Right lobe of liver (tissue), 6 donors: ENCODE results near the gene SPNS1. TPM values are rescaled to one million over a fixed set of nuclear protein-coding genes. Genes with fewer than 3 reads are reported as not detected.

ENCODE experiments used
- ATAC-seq, 4 donors: fragments of 200-7000 bp; cut with Tn5 transposase; one replicate each; pipeline ENCODE4 v1.9.1; 2020; ENCODE audit warnings: mild to moderate bottlenecking in 4 of 4, moderate library complexity in 4 of 4
- DNase-seq, 3 donors: peaks; one replicate each; pipeline ENCODE4 v3.0.0-alpha.2; 2020
- H3K27ac ChIP-seq, 3 donors: fragments of 200-600 bp; one replicate each; pipeline ENCODE4 v1.8.0; 2022
- H3K27me3 ChIP-seq, 2 donors: fragments of 200-600 bp; one replicate each; pipeline ENCODE4 v1.8.0; 2022
- H3K36me3 ChIP-seq, 4 donors: fragments of 200-600 bp; sonication (generic) in 1 of 4; one replicate each; pipeline versions ENCODE4 v1.5.1 to v1.8.0; 2017 to 2022; ENCODE audit warnings: control low read depth in 1 of 4
- H3K4me1 ChIP-seq, 4 donors: fragments of 200-600 bp; sonication (generic) in 1 of 4; one replicate each; pipeline versions ENCODE4 v1.5.1 to v1.8.0; 2017 to 2022; ENCODE audit warnings: control low read depth in 1 of 4
- H3K4me3 ChIP-seq, 3 donors: fragments of 200-600 bp; one replicate each; pipeline ENCODE4 v1.8.0; 2022
- H3K9me3 ChIP-seq, 4 donors: fragments of 200-600 bp; sonication (generic) in 1 of 4; one replicate each; pipeline versions ENCODE4 v1.5.1 to v1.8.0; 2017 to 2022; ENCODE audit warnings: control low read depth in 1 of 4
- CTCF ChIP-seq, 4 donors: fragments of 200-600 bp in 3 of 4; fragments of 450-650 bp in 1 of 4; IDR thresholded peaks; one replicate each; pipeline versions ENCODE4 v1.5.1 to v1.8.0; 2016 to 2022; ENCODE audit warnings: antibody characterized with exemption in 4 of 4, mild to moderate bottlenecking in 2 of 4
- POLR2A ChIP-seq: fragments of 450-650 bp; IDR thresholded peaks from one replicate; pipeline ENCODE4 v1.6.1; 2017; ENCODE audit warnings: antibody characterized with exemption, mild to moderate bottlenecking
- WGBS: methylation state at CpG from one replicate; pipeline ENCODE4 v1.1.6; 2018; ENCODE audit warnings: low coverage, low lambda C conversion rate; ENCODE audit not compliant: insufficient coverage; ENCODE audit errors: missing lambda C conversion rate; 5-methylcytosine and 5-hydroxymethylcytosine counted together
- intact Hi-C, 2 donors: fragments of 100-400 bp; cut with DNase I; formaldehyde crosslinking; loops; one replicate each; pipeline versions ENCODE4 v1.11.2 to v1.14.1; 2022
- total RNA-seq, 6 experiments: library from RNA; depleted of rRNA in 2 of 6; stranded (reverse); fragments of >200 nt in 2 of 6; fragmentation: NEBNext Ultra II Directional in 3 of 6; extraction: Animal tissue kit (Norgen Biotek cat#: 25700) in 3 of 6; gene quantifications; one replicate each; pipeline versions ENCODE4 v1.1.0 to v1.2.4, GENCODE V29; 2016 to 2023
- donor health status: DM: no; HTN: yes; CAD: no.
- donor health status: DM: no; HTN: no; CAD: no.
- donor health status: DM: no; HTN: no; CAD: no.
- donor health status: DM: no; HTN: yes; CAD: no.
- donor health status: DM: no; HTN: yes; CAD: no.

The SPNS1 gene
- total RNA-seq, 6 experiments from 2014 or later: 13.7 to 21.2 (median 17.7) TPM

- TF ChIP-seq CTCF (IDR thresholded peaks at IDR 0.05) (no peak), POLR2A (no peak)
- DNase-seq (no peak), ATAC-seq (no peak)
- peaks cover 0 to 35% (median 5%) of the 10 kb centered on the region in 4 donors for H3K36me3 ChIP-seq
- intact Hi-C loops: no loop called here
- no peak overlapping the region for H3K4me3 ChIP-seq
- H3K27me3 ChIP-seq: no peaks in the 10 kb centered on the region
- no peaks in the 10 kb centered on the region for H3K4me1 ChIP-seq
- no peak overlapping the region for H3K27ac ChIP-seq
- H3K9me3 ChIP-seq: no peaks in the 10 kb centered on the region
- 88% methylated on average over 4 of the region's 10 CpGs for WGBS
Measured at GRCh38 chr16:28982418-28982817, 7.8 kb downstream of the SPNS1 start.

- intact Hi-C loops: no loop called here
- no CpG with 5 or more reads among the region's 11 CpGs for WGBS
- Histone ChIP-seq H3K27me3 (no peaks in the 10 kb centered on the region), H3K4me1 (no peaks in the 10 kb centered on the region), H3K36me3 (peaks cover 0 to 35% (median 5%) of the 10 kb centered on the region in 4 donors), H3K4me3 (no peak overlapping the region), H3K9me3 (no peaks in the 10 kb centered on the region), H3K27ac (no peak overlapping the region)
- TF ChIP-seq POLR2A: no peak
- TF ChIP-seq CTCF (IDR thresholded peaks at IDR 0.05): no peak
- ATAC-seq: no peak
- DNase-seq: no peak
Measured at GRCh38 chr16:28982949-28983348, 8.4 kb downstream of the SPNS1 start.

GRCh38 chr16:28983644-28984043 is 9.1 kb downstream of the SPNS1 start:
- peaks cover 0 to 35% (median 5%) of the 10 kb centered on the region in 4 donors for H3K36me3 ChIP-seq
- H3K27ac ChIP-seq: no peak overlapping the region
- H3K4me3 ChIP-seq: no peak overlapping the region
- intact Hi-C loops: no loop called here
- WGBS: 100% methylated on average over 1 of the region's 18 CpGs
- H3K9me3 ChIP-seq: no peaks in the 10 kb centered on the region
- DNase-seq: peak in 1 of 3 donors; percentile 19
- H3K4me1 ChIP-seq: no peaks in the 10 kb centered on the region
- TF ChIP-seq CTCF (IDR thresholded peaks at IDR 0.05) (no peak), POLR2A (no peak)
- no peaks in the 10 kb centered on the region for H3K27me3 ChIP-seq
- no peak for ATAC-seq

- peak overlapping the region in 1 of 3 donors; percentile 13 for H3K27ac ChIP-seq
- H3K4me3 ChIP-seq: no peak overlapping the region
- 89% methylated on average over 9 of the region's 12 CpGs for WGBS
- H3K4me1 ChIP-seq: no peaks in the 10 kb centered on the region
- H3K9me3 ChIP-seq: no peaks in the 10 kb centered on the region
- no peak for TF ChIP-seq CTCF (IDR thresholded peaks at IDR 0.05)
- no peak for TF ChIP-seq POLR2A
- H3K36me3 ChIP-seq: peaks cover 0 to 33% (median 5%) of the 10 kb centered on the region in 4 donors
- H3K27me3 ChIP-seq: no peaks in the 10 kb centered on the region
- intact Hi-C loops: no loop called here
- no peak for ATAC-seq
- DNase-seq: no peak
Measured at GRCh38 chr16:28984091-28984490, 9.5 kb downstream of the SPNS1 start.
